ENCODE data around the gene PSRC1.

The PSRC1 gene

GRCh38 chr1:109243221-109243620 is 39.7 kb downstream of the PSRC1 start:
- DNase-seq = no peak

DNA sequence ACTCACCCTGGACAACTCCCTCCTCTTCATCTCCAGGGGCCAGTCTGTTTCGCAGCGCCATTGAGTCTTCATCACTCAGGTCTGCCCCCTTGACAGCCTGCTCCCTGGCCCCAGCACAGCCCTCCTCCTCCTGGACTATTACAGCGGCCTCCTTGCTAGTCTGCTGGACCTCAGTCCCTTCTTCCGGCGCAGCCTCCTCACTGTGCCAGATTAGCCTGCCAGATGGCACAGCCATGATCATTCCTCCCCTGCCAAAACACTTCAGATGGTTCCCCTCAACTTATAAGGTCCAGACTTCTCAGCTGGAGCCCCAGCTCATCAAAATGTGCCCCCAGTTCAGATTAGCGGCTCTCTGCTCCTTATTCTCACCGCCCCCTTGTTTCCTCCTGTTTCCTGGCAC is 40.6 kb downstream of the PSRC1 start:
- DNase-seq = no peak

DNA sequence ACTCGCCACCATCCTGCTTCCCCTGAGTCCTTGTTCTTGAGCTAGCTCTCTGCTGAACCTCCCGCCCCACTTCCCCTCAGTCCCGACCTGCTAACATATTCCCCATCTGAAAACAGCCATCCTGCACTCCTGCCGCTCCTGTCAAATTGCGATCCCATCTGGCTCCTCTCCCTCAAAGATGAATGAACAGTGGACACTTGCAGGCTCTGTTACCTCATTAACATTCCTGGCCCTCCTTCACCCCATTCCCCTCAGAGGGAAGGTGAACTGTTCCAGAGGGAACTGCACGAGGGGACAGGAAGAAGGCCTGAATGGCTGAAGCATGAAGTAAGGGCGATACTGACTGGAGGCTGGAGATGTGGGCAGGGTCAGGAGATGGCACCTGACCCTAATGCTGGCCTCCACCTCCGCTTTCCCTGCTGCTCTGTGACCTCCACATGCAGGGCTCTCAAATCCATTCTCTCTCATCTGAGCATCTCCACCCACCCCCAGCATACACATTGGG is 41.1 kb downstream of the PSRC1 start:
- DNase-seq = no peak

DNA sequence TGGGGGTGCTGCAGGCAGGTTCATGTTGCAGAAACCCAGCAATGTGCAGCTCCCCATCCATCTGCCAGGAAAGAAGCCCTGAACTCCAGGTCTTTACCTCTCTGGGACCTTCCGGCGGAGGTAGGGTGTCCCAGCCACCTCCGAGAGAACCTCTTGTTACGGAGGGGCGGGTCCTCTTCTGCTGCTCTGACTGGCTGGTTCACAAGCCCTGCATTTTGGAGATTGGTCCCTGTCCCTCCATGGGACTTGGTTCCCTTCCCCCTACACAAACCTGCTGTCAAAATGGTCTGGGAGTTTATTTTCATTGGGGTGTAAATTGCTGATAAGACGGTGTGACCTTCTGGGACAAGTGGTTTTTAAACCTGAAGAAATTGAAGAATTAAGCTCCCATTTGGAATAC is 41.6 kb downstream of the PSRC1 start:
- no peak for DNase-seq

DNA sequence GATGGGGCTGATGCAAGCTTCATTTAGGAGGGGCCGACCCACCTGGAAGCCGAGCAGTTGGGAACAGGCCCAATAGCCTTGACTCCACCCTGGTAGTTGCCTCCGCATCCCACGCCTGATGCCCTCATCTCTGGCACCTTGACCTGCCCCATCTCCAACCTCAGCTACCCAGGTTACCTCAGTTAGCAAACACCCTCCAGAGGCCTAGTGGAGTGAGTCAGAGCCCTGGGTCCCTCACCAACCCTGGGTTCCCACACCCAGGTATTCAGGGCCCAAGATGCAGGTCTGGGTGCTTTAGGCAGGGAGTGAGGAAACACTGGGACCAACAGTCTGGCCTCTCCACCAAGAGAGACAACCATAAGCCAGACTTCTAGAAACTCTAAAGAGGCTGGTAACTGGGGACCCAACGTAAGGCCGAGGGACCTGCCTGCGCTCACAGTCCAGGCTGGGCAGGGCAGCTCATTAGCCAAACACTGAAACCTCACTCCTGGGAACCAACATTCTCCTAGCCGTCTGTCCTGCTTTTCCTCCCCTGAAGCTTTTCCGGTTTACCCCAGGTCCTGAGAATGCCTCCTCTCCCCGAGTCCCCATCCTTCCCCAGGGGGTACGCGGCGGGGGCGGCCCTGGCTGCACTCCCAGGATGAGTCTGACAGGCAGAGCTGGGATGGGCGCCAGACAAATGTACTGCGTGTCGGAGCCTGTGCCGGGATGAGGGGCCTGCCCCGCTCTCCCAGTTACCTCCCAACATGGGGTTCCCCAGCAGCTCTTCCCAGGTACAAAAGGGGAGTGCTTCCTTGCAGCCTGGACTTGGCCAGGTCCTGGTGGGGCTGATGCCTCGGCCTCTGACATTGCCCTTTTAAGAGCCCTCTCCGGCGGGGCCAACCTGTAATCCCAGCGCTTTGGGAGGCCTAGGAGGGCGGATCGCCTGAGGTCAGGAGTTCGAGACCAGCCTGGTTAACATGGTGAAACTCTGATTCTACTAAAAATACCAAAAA is 42.5 kb downstream of the PSRC1 start:
- DNase-seq = peak; percentile 24

GRCh38 chr1:109239409-109240068 is 43.4 kb downstream of the PSRC1 start:
- peak; percentile 27 for DNase-seq

GRCh38 chr1:109239047-109239408 is 43.9 kb downstream of the PSRC1 start:
- no peak for DNase-seq

- DNase-seq = no peak
These were observed 44.6 kb downstream of the PSRC1 start for GRCh38 chr1:109238382-109238781.

DNA sequence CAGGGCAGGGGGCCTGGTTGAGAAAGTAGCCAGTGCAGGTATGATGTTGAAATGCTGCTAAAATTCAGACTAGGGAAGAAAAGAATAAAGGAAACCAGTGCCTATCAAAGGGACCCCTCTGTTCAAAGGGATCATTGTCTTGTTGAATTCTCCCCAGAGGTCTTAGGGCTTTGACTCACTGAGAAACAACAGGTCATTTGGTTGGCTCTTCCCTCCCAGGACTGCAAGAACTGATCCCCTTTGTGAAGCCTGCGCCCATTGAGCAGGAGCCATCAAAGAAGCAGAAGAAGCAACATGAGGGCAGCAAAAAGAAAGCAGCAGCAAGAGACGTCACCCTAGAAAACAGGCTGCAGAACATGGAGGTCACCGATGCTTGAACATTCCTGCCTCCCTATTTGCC is 45.4 kb downstream of the PSRC1 start:
- no peak for DNase-seq

DNA sequence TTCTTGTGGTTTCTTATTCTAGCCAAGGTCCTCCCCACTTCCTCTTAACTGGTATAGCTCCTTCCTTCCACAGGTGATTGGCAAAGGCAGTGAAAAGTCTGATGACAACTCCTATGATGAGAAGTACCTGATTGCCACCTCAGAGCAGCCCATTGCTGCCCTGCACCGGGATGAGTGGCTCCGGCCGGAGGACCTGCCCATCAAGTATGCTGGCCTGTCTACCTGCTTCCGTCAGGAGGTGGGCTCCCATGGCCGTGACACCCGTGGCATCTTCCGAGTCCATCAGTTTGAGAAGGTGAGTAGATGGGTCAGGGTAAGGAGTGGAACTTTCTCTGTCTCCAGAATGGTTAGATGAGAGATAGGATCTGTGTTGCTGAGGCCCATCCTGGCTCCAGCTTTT is 47.8 kb downstream of the PSRC1 start:
- DNase-seq = no peak

DNA sequence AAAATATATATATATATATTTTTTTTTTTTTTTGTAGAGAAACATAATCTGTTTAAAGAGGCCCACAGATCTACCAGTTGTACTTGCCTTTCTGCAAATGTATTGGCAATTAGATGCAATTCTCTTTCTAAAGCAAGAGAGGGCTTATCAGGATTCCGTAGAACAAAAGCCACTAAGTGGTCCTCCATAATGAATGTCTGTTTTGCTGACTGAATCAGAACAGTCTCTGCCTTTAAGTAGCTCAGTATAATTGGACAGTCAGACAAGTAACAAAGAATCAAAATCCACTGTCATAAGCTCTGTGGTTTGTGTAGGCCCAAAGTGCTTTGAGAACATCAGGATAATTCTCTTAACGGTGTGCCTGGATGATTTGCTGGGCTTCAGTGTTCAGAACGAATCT is 51.9 kb downstream of the PSRC1 start:
- DNase-seq = no peak
